Stimulated activated CD8-positive, alpha-beta memory T cell treated with anti-CD3 and anti-CD28 coated beads, Interleukin-12 subunit alpha, Interleukin-12 subunit beta, amount 100 ng/mL, for 1 hour (primary cell): Measurements from ENCODE around the gene KRTAP9-7.
A peak's percentile ranks its signal among the peaks of the same experiment; 100 is the strongest.

Experiments
- DNase-seq: peaks from one replicate; pipeline ENCODE4 v3.0.0-alpha.2; 2020; ENCODE audit warnings: low read depth

The KRTAP9-7 gene

GRCh38 chr17:41271858-41272257 is 3.6 kb upstream of the KRTAP9-7 start:
- DNase-seq: no peak

DNA sequence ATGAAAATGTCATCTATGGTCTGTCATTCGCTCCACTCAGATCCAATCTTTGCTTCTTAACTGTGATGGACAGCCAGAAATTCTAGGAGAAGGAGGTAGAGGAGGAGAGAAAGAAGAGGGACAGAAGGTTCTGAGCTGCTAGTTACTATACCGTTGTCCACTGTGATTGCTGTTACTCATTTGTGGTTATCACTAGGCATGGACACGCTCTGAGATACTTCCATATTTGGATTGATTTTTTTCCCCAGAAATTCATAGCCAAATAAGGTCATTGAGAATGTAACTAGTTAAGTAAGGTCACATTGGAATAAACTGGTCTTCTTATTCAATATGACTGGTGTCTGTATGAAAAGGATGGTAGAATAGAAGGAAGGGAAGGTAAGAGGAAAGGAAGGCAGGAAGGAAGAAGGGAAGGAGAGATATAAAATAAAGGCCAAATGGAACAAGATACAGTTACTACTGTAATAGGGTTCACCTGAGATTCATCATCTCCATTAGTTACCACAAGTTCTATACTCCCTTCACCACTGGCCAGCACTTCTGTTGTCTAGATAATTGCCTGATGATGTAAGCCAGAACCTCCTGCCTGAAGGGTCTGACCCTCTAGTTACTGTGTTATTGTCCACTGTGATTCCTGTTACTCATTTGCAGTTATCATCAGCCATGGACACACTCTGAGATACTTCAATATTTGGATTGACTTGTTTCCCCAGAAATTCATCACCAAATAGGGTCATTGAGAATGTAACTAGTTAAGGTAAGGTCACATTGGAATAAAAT is 2.9 kb downstream of the KRTAP9-7 start:
- no peak for DNase-seq

DNA sequence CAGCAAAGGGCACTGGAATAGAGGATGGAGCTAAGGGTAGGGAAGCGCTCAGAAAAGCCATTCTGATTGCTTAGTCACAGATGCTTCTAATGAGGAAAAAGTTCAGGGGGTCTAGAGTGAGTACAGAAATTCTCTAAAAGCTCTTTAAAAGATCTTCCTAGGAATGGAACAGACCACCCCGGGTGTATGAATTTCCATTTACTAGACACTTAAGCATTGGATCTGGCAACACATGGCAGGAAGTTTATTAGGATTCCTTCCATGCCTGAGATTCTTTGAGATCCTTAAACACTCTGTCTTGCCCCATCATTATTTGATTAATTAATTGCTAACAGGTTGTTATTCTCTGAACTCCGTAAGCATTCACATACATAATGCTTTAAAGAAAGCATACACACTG is 8.5 kb downstream of the KRTAP9-7 start:
- DNase-seq: no peak

- DNase-seq: no peak
Observed at GRCh38 chr17:41284546-41284945, 9.0 kb downstream of the KRTAP9-7 start.

- DNase-seq: no peak
Observed at GRCh38 chr17:41287050-41287449, 11.6 kb downstream of the KRTAP9-7 start.

DNA sequence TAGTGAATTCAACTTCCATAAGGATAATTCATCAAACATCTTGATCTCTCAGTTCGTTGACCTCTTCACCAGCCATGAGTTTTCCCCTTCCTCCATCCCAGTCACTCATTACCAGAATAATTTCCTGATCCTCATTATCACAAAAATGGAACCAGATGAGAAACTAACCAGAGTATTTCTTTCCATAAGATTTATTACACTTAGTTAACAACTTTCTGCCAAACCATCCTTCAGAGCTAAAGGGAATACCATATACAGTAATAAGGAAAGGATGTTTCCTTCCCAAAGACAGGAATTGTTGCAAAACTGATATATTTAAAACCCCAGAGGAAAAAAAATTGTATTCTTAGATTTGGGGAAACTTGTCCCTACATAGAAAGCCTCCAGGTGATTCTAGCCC is 18.5 kb downstream of the KRTAP9-7 start:
- no peak for DNase-seq

DNA sequence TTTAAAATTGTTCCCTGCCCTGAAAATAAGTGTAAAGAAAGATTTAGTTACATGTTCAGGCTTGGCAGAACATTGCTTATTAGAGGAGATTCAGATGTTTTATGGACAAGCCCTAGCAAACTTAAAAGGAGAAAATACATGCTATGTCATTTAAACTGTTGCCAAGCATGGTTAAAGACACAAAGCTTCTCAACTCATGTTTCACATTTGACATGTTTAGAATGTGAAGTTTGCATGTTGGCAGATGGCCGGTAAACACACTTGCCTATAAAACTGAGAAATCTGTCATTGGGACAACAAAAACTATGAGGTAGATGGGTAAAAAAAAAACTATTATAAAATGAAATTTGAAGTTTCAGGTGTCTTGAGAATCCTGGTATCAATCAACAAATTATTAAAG is 21.3 kb downstream of the KRTAP9-7 start:
- DNase-seq: no peak

DNA sequence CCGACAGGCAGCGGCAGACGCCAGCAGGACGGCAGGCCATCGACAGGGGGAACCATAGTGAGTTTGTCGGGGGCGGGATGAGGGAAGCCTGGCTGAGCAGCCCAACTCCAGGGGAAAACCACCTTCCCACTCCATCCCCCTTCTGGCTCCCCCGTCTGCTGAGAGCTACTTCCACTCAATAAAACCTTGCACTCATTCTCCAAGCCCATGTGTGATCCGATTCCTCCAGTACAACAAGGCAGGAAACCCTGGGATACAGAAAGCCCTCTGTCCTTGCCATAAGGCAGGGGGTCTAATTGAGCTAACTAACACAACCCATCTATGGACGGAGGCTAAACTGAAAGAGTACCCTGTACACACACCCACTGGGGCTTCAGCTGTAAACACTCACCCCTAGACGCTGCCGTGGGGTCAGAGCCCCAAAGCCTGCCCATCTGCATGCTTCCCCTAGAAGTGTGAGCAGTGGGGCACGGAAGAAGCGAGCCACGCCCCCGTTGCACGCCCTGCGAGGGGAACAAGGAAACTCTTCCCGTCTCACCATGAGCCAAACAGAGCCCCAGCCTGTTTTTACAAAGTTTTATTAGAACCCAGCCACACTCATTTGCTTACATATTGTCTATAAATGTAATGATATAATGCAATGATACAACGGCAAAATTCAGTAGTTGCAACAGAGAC is 23.1 kb downstream of the KRTAP9-7 start:
- DNase-seq: no peak

DNA sequence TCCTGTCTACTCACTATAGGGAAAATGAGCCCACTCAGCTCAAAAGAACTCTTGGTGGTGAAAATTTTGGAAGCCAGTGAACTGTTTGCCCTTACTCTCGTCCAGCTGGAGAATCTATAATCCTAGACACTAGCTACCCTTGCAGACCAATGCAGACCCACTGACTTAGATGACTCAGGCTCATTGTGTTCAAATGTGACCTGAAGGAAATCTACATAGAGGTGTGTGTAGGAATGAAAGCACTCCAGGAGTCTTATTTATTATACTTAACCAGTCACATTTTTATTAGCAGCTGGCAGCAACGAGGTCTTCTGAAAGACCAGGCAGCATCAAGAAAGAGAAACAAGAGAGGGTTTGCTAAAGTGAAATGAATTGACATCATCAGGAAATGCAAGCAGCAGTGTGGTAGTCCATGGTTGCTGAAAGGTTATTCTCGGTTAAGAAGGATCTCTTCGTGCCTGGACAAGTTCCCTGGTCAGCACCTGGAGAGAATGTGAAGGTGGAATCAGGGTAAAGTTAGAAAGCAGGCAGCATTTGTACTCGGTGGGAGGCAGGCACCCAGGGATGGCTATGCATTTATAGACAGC is 25.8 kb downstream of the KRTAP9-7 start:
- no peak for DNase-seq

DNA sequence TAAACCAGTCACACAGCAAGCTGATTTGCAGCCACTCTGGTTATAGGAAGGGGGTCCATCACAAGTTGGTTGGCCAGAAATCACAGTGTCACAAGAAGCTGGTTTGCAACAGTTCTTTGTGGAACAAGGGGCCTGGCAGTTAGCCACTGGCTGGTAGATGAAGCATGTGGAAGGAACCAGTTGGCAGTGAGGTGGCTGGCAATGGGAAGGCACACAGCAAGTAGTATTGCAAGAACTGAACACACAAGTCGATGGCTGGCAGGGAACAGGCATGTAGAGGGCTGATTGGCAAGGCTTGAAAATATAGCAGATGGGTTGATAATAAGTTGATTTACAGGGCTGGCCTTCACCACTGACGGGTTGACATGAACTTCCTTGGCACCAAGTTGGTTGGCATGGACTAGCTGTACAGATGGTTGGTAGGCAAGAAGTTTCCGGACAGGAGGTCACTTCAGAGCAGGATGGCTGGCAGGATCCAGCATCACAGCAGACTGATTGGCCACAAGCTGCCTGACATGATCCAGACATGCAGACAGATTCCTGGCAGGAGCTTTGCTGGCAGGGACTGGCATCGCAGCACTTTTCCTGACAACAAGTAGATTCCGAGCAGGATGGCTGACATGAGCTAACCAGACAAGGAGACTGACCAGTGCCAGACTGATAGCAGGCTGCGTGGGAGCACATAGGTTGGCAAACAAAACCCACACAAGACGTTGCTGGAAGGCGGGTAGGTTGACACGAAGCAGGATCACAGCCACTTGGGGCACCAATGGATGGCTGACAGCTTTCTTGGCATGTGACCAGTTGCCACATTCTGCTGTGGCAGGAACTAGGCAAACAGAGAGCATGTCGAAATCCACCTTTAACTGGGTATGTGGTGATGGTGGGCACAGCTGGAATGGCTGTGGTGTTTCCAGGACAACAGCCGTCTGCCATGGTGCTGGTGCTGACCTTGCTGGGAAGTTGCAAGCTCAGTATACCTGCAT is 26.7 kb downstream of the KRTAP9-7 start, which contains the start of gene KRTAP29-1:
Gene KRTAP29-1, minus strand, starts transcription at position 936 of the 986 bp plus-strand sequence. Its CDS starts 0 bp downstream, at position 936.
- DNase-seq: no peak

- no peak for DNase-seq
Observed at GRCh38 chr17:41302981-41303380, 27.5 kb downstream of the KRTAP9-7 start.

- DNase-seq: no peak
Observed at GRCh38 chr17:41304091-41304490, 28.6 kb downstream of the KRTAP9-7 start.

DNA sequence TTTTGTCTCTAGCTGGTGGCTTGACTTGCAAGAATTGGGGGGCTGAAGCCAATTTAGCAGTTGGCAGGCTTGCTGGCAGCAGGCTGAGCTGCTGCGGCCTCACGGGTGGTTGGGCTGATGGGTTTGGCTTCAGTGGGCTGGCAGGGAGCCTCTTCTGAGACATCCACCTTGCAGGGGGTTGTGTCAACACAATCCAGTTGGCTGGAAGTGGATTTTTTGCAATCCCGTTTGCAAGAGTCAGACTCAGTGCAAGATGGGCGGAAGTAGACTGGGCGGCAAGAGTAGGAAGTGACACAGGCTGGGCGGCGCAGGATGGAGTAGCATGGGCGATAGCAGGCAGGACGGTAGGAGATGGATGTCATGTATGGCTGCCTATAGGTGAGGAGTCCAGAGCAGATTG is 32.1 kb downstream of the KRTAP9-7 start:
- no peak for DNase-seq

- peak; percentile 55 for DNase-seq
Observed at GRCh38 chr17:41308251-41308917, 32.9 kb downstream of the KRTAP9-7 start.

DNA sequence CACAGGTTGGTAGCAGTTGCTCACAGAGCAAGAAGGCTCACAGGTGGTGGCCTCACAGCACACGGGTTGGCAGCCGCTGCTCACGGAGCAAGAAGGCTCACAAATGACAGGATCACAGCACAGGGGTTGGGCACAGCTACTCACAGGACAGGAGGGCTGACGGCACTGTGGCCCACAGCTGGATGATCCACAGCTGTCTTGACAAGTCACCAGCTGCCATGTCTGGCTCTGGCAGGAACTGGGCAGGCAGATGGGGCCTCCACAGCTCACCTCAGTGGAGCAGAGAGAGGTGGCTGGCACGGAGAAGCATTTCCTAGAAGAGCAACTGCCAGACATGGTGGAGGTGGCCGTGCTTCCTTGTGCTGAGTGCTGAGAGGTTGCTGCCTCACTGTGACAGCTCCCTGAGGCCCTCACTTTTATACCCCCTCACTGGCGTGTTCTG is 33.4 kb downstream of the KRTAP9-7 start, which contains the start of gene KRTAP16-1:
Gene KRTAP16-1, minus strand, starts transcription at position 392 of the 442 bp plus-strand sequence. Its CDS starts 56 bp downstream, at position 336.
- DNase-seq: peak; percentile 19

- DNase-seq: no peak
Observed at GRCh38 chr17:41311111-41311510, 35.6 kb downstream of the KRTAP9-7 start.

DNA sequence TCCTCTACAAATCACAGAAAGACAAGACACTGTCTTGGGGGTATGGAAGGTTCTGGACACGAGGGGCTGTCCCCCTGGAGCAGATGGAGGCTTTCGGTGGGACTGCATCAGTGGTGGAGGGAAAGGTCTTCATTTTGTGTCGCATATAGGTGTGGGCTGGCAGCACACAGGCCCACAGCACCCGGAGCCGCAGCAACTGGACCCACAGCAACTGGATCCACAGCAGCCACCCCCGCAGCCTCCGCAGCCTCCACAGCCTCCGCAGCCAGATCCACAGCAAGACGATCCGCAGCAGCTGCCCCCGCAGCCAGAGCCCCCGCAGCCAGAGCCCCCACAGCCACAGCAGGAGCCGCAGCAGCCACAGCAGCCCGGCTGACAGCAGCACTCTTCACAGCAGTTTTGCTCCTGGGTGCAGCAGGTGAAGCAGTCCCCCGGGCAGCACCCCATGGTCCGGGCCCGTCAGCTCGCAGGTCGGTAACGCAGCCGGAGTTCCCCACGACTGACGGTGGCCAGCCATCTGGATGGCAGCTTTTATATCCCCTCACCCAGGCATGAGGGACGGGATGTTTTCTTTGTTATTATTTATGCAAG is 39.8 kb downstream of the KRTAP9-7 start, which contains the start of gene KRTAP17-1:
Gene KRTAP17-1, minus strand, starts transcription at position 507 of the 591 bp plus-strand sequence. Its CDS starts 60 bp downstream, at position 447.
- no peak for DNase-seq

- DNase-seq: no peak
Observed at GRCh38 chr17:41315814-41316445, 40.4 kb downstream of the KRTAP9-7 start.

- no peak for DNase-seq
Observed at GRCh38 chr17:41318231-41318630, 42.7 kb downstream of the KRTAP9-7 start.
